GM12865 (cell line): ENCODE results near the gene ABCD1.
"Not testable (repeated sequence)": the region's sequence is repeated elsewhere in the genome, so short reads cannot be mapped to it uniquely, and the experiment has no call there.

ENCODE experiments used
- DNase-seq: peaks from one replicate; pipeline ENCODE4 v3.0.0; 2010; ENCODE audit warnings: low read depth
- H3K4me3 ChIP-seq: 2 replicates; pipeline ENCODE4 v1.5.1; 2011; ENCODE audit warnings: mild to moderate bottlenecking, low read depth, low read length, control low read depth
- TF ChIP-seq, protein P1 (sequence below): IDR thresholded peaks from 2 replicates; pipeline ENCODE4 v1.5.1; 2011; ENCODE audit warnings: low read length, control low read depth, low read depth, inconsistent platforms; ENCODE audit not compliant: insufficient read depth; ENCODE audit errors: missing control alignments

The ABCD1 gene

DNA sequence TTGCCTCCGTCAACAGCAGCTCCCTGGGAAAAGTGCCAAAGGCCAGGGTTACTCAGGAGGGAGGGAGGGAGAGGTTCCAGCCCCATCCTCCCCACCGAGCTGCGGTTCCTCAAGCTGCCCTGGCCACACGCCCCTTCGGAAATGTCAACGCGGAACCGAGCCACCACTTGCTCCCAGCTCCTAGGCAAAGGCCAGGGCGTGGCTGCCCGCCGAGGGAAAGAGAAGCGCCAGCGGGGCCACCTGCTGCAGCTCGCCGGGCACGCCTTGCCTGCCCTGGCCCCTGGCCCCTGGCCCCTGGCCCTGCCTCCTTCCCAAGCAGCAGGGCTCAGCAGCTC is 21.7 kb upstream of the ABCD1 start:
- H3K4me3 ChIP-seq = no peak overlapping the region
- DNase-seq = no peak
- TF ChIP-seq, protein P1, sequence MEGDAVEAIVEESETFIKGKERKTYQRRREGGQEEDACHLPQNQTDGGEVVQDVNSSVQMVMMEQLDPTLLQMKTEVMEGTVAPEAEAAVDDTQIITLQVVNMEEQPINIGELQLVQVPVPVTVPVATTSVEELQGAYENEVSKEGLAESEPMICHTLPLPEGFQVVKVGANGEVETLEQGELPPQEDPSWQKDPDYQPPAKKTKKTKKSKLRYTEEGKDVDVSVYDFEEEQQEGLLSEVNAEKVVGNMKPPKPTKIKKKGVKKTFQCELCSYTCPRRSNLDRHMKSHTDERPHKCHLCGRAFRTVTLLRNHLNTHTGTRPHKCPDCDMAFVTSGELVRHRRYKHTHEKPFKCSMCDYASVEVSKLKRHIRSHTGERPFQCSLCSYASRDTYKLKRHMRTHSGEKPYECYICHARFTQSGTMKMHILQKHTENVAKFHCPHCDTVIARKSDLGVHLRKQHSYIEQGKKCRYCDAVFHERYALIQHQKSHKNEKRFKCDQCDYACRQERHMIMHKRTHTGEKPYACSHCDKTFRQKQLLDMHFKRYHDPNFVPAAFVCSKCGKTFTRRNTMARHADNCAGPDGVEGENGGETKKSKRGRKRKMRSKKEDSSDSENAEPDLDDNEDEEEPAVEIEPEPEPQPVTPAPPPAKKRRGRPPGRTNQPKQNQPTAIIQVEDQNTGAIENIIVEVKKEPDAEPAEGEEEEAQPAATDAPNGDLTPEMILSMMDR = no peak

DNA sequence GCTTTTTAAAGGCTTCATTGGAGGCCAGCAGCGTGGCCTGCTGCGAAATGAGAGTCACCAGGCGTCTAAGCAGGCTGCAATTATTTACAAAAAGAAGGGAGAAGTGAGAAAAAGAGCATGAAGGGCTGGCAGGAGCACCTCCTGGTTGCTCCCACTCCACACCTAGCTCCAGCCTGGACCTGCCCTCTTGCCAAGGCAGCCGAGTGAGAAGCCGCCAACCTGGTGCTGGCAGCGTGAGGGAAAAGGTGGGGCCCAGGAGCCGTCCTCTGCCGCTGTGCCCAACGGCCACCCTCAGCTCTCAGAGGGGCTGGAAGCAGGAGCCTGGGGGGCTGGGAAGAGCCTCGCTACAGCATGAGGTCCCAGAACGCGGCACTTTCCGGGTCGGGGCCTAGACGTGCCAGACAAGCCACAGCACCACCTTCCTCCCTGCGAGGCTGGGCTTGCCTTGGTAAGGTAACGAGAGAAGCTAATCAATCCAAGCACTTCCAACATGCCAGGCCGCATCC is 20.6 kb upstream of the ABCD1 start:
- H3K4me3 ChIP-seq = no peak overlapping the region
- no peak for DNase-seq
- TF ChIP-seq, protein P1 = no peak

DNA sequence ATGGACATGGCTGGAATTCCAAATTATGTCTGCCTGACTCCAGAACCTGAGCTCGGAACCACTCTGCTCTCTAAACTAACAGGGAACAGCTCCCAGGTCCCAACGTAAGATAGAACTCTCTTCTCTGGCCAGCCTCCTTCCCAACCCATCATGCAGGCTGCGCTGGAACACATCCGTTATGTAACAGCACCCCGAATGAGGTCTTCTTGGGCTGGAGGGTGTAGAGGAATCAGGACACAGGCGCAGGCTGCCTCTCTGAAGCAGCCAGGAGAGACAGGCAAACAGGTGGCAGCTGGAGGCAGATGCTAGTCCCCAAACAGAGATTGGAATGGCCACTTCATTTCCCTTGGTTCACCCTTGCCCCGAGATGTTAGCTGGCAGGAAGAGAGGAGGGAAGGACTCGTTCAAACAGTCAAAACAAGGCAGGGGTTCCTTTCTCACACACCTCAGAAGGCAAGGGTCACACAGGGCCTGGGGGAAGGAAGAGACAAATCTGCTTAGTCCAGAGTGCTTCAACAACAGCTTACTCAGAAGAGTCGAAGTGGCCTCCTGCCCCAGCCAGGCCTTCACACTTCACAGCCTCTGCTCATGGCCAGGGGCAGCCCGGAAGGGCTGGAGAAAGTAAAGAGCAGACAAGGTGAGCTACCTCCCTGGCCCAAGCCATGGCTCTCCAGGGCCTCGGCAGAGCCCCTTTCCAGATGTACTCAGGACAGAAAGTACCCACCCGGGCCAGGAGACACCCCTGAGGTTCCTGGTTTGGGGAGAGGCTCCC is 19.8 kb upstream of the ABCD1 start:
- not testable (repeated sequence) for H3K4me3 ChIP-seq, DNase-seq

DNA sequence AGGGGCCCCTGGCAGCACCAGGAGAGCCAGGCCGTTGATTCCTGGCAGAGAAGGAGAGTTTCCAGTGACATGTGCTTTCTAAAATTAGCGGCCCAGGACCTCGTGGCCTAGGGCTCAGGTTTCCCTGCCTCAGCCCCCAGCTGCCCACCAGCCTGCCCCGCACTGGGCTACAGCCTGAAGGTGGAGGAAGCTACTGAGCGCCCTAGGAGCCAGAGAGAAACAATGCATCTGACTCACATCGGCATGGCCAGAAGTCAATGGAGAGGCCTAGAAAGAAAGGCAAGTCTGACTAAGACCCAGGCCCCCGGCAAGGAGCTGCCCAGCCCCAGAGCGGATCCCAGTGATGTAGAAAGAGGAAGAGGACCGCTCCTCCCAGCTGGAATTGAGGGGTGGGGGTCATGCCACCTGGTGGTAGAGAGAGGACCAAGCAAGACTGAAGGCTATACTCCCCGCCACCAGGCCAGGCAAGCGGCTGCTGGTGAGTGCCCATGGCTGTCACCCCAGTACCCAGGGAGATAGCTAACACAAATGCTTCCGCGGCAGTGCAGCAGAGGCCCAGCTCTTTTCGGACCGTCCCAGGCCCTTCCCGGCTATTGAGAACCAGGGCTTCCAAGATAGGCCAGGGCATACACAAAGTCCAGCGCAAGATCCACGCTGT is 19.1 kb upstream of the ABCD1 start:
- H3K4me3 ChIP-seq, DNase-seq: not testable (repeated sequence)

DNA sequence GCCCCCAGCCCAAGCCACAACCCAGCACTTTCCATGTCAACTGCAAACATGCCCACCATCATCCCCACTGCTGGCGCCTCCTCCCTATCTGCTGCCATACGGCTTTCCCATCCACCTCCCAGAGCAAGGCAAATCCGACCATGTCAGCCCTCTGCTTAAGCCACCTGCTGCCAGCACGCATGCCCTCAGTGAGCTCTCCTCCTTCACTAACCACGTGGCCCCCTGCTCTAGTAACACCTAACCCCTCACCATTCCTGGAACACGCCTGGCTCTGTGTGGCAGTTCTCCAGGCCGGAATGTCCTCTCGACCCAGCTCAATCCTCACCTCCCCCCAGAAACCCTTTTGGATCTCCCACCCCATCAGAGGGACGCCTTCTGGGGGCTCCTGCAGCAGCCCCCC is 17.9 kb upstream of the ABCD1 start:
- H3K4me3 ChIP-seq = no peak overlapping the region
- TF ChIP-seq, protein P1 = no peak
- DNase-seq = no peak

DNA sequence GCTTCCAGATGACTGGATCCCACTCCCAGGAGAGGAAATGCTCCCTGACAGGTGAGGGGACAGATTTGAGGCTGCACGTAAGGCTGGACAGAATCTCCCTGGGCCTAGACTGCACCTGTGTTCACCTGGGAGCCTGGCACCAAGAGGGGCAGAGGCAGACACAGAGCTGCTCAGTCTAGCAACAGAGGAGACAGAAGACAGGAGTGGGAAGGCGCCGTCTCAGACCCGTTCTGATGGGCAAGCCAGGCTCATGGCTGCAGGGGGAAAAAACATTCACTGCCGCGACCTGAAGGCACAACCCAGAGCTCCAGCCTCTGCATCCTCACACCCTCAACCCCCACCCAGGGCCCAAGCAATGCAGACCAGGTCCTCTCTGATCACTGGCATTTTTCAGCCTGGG is 17.2 kb upstream of the ABCD1 start:
- DNase-seq = no peak
- H3K4me3 ChIP-seq = no peak overlapping the region
- TF ChIP-seq, protein P1 = no peak

DNA sequence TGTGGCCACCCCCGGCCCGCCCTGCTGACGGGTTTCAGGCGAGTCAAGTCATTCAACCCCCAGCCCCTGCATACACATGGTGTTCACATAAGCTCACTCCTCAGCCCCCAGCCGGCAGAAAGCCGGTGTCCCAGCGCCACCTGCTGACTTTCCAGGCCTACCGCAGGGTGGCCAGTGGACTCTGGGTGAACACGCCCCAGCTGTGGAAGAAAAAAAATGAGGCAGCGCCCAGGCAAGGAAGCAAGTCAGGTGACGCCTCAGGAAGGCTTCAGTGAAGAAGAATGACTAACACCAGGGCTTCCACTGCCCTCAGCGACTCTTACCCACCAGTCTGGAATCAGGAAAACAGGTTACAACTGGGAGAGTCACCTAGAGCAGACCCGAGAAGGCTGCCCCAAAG is 16.2 kb upstream of the ABCD1 start:
- peak; percentile 33 for DNase-seq
- TF ChIP-seq, protein P1 = peak; percentile 24
- H3K4me3 ChIP-seq = no peak overlapping the region
